ENCODE results near the gene XBP1. TPM values are rescaled to one million over a fixed set of nuclear protein-coding genes. Genes with fewer than 3 reads are reported as not detected.

Gene XBP1
- total and polyA plus RNA-seq, 4 donors: 303 to 705 (median 605) TPM

- peaks cover 11 to 45% (median 36%) of the 10 kb centered on the region in 4 donors for H3K36me3 ChIP-seq (ENCODE audit: control insufficient read depth in 4 of 4, insufficient read depth in 3 of 4, low read depth in 1 of 4, low read length in 3 of 4)
- no peaks in the 10 kb centered on the region for H3K27me3 ChIP-seq (ENCODE audit: control insufficient read depth in 4 of 4, insufficient read depth in 4 of 4, low read length in 3 of 4)
- WGBS: 60% methylated on average over 3 of the region's 3 CpGs
- H3K9ac ChIP-seq (ENCODE audit: low read depth in 1 of 2, low read length in 2 of 2): no peak overlapping the region
- TF ChIP-seq RXRA (IDR thresholded peaks at IDR 0.05) (no peak), MAX (IDR thresholded peaks at IDR 0.05) (no peak), SP1 (IDR thresholded peaks at IDR 0.05) (no peak), CTCF (IDR thresholded peaks at IDR 0.05; ENCODE audit: low read depth, low read length, missing input control) (no peak), ATF3 (IDR thresholded peaks at IDR 0.05) (no peak), RAD21 (IDR thresholded peaks at IDR 0.05) (no peak), GABPA (IDR thresholded peaks at IDR 0.05 in 1 of 2, conservative IDR thresholded peaks at IDR 0.05 in 1 of 2) (no peak), ZBTB33 (IDR thresholded peaks at IDR 0.05) (no peak), FOXA1 (IDR thresholded peaks at IDR 0.05) (no peak), FOXA2 (IDR thresholded peaks at IDR 0.05) (no peak), REST (IDR thresholded peaks at IDR 0.05) (no peak), TAF1 (conservative IDR thresholded peaks at IDR 0.05) (no peak)
- H3K4me3 ChIP-seq (ENCODE audit: low read depth in 1 of 3, low read length in 3 of 3): no peak overlapping the region
- H3K4me1 ChIP-seq (ENCODE audit: control insufficient read depth in 4 of 4, insufficient read depth in 4 of 4, low read length in 3 of 4): peaks cover 0 to 23% (median 9%) of the 10 kb centered on the region in 4 donors
- H3K9me3 ChIP-seq (ENCODE audit: control insufficient read depth in 4 of 4, low read length in 3 of 4): no peaks in the 10 kb centered on the region
- DNase-seq (ENCODE audit: low spot score): no peak
- H3K27ac ChIP-seq (ENCODE audit: low read depth in 1 of 2, low read length in 2 of 2): peak overlapping the region in 1 of 2 donors; percentile 17
Observed at GRCh38 chr22:28791841-28792490, 8.4 kb downstream of the XBP1 start.

GRCh38 chr22:28791124-28791523 lies 9.2 kb downstream of the XBP1 start:
- Histone ChIP-seq H3K27ac (ENCODE audit: low read depth in 1 of 2, low read length in 2 of 2) (no peak overlapping the region), H3K9ac (ENCODE audit: low read depth in 1 of 2, low read length in 2 of 2) (no peak overlapping the region), H3K27me3 (ENCODE audit: control insufficient read depth in 4 of 4, insufficient read depth in 4 of 4, low read length in 3 of 4) (no peaks in the 10 kb centered on the region), H3K4me1 (ENCODE audit: control insufficient read depth in 4 of 4, insufficient read depth in 4 of 4, low read length in 3 of 4) (peaks cover 0 to 14% (median 8%) of the 10 kb centered on the region in 4 donors), H3K4me3 (ENCODE audit: low read depth in 1 of 3, low read length in 3 of 3) (no peak overlapping the region), H3K36me3 (ENCODE audit: control insufficient read depth in 4 of 4, insufficient read depth in 3 of 4, low read depth in 1 of 4, low read length in 3 of 4) (peaks cover 7 to 41% (median 34%) of the 10 kb centered on the region in 4 donors), H3K9me3 (ENCODE audit: control insufficient read depth in 4 of 4, low read length in 3 of 4) (no peaks in the 10 kb centered on the region)
- DNase-seq (ENCODE audit: low spot score): no peak
- 94% methylated on average over 5 of the region's 5 CpGs for WGBS
- TF ChIP-seq NR2F2 (IDR thresholded peaks at IDR 0.05): no peak
- TF ChIP-seq GABPA (IDR thresholded peaks at IDR 0.05 in 1 of 2, conservative IDR thresholded peaks at IDR 0.05 in 1 of 2): no peak
- TF ChIP-seq ZBTB33 (IDR thresholded peaks at IDR 0.05): no peak
- no peak for TF ChIP-seq CTCF (IDR thresholded peaks at IDR 0.05; ENCODE audit: low read depth, low read length, missing input control)
- no peak for TF ChIP-seq RXRA (IDR thresholded peaks at IDR 0.05)
- no peak for TF ChIP-seq REST (IDR thresholded peaks at IDR 0.05)
- TF ChIP-seq HNF4G (IDR thresholded peaks at IDR 0.05): no peak
